Heart left ventricle (tissue), 13 donors: ENCODE results near the gene DISP1.

Source experiments
- POLR2A ChIP-seq, 2 donors: fragments of 450-650 bp; IDR thresholded peaks; one replicate each; pipeline ENCODE4 v1.6.1; 2017; ENCODE audit warnings: antibody characterized with exemption in 2 of 2, mild to moderate bottlenecking in 2 of 2, moderate library complexity in 2 of 2
- TF ChIP-seq, protein P1 (sequence below), 12 donors: fragments of 200-600 bp; sonication (generic) in 4 of 12; IDR thresholded peaks; one replicate each; pipeline versions ENCODE4 v1.5.0 to v1.8.0; 2018 to 2022; ENCODE audit warnings: antibody characterized with exemption in 12 of 12, mild to moderate bottlenecking in 5 of 12
- donor health status: ischemic (EF 13 %, LVEDD 7.1; RV severe dilation, severe dysfunction).
- donor health status: DM: no; HTN: yes; CAD: no.
- donor health status: DM: no; HTN: no; CAD: no.
- donor health status: ischemic (EF 25% LVEDD 6.9; RV normal size, moderate dysfunction).
- donor health status: ischemic (EF 25% LVEDD 5.7; RV mildly dilated, moderate dysfunction).
- donor health status: ischemic (EF 35%, LVEDD 5.7; RV mildly dilated, moderate dysfunction).
- donor health status: nonischemic (EF 11% LVEDD 7.7; RV severe dilation, severe dysfunction).
- donor health status: DM: yes; HTN: yes; CAD: no.
- donor health status: PGD.
- donor health status: ischemic (EF 29% LVEDD 5.4; RV normal size, mild dysfunction).
- donor health status: nonischemic (EF 23%, LVEDD 6.1; RV moderate dilation, normal function).

DNA sequence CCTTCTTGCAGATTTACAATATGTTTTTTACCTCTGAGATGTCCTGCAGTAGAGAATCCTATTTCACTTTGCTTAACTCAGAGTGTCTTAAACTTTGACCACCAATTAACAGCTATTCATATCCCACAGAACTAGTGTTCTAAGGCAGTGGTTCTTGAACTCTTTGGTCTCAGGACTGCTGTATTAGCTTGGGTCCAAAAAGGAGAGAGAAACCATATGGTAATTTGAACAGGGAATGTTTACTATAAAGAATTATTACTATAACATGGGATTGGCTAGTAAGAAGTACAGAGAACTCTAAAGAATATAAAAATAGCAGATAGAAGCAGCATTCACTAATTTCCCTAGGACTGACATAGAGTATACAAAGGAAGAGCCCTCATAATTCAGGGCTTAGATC lies 46.2 kb upstream of the DISP1 start:
- TF ChIP-seq, protein P1, sequence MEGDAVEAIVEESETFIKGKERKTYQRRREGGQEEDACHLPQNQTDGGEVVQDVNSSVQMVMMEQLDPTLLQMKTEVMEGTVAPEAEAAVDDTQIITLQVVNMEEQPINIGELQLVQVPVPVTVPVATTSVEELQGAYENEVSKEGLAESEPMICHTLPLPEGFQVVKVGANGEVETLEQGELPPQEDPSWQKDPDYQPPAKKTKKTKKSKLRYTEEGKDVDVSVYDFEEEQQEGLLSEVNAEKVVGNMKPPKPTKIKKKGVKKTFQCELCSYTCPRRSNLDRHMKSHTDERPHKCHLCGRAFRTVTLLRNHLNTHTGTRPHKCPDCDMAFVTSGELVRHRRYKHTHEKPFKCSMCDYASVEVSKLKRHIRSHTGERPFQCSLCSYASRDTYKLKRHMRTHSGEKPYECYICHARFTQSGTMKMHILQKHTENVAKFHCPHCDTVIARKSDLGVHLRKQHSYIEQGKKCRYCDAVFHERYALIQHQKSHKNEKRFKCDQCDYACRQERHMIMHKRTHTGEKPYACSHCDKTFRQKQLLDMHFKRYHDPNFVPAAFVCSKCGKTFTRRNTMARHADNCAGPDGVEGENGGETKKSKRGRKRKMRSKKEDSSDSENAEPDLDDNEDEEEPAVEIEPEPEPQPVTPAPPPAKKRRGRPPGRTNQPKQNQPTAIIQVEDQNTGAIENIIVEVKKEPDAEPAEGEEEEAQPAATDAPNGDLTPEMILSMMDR (IDR thresholded peaks at IDR 0.05): no peak
- TF ChIP-seq POLR2A (IDR thresholded peaks at IDR 0.05): no peak
